GM23248 (cell line): ENCODE results near the gene SPDYE17.
"Not testable (repeated sequence)": the region's sequence is repeated elsewhere in the genome, so short reads cannot be mapped to it uniquely, and the experiment has no call there.

ENCODE experiments used
- EZH2 ChIP-seq: fragments of 200-600 bp; sonication (generic); IDR thresholded peaks from 2 replicates; pipeline ENCODE4 v1.6.1; 2018; ENCODE audit warnings: antibody characterized with exemption, mild to moderate bottlenecking; ENCODE audit not compliant: insufficient read depth, poor library complexity, severe bottlenecking
- EZH2phosphoT487 ChIP-seq: fragments of 200-600 bp; sonication (generic); IDR thresholded peaks from 2 replicates; pipeline ENCODE4 v1.6.1; 2018; ENCODE audit warnings: antibody characterized with exemption, moderate library complexity, mild to moderate bottlenecking, low read depth; ENCODE audit not compliant: insufficient read depth

DNA sequence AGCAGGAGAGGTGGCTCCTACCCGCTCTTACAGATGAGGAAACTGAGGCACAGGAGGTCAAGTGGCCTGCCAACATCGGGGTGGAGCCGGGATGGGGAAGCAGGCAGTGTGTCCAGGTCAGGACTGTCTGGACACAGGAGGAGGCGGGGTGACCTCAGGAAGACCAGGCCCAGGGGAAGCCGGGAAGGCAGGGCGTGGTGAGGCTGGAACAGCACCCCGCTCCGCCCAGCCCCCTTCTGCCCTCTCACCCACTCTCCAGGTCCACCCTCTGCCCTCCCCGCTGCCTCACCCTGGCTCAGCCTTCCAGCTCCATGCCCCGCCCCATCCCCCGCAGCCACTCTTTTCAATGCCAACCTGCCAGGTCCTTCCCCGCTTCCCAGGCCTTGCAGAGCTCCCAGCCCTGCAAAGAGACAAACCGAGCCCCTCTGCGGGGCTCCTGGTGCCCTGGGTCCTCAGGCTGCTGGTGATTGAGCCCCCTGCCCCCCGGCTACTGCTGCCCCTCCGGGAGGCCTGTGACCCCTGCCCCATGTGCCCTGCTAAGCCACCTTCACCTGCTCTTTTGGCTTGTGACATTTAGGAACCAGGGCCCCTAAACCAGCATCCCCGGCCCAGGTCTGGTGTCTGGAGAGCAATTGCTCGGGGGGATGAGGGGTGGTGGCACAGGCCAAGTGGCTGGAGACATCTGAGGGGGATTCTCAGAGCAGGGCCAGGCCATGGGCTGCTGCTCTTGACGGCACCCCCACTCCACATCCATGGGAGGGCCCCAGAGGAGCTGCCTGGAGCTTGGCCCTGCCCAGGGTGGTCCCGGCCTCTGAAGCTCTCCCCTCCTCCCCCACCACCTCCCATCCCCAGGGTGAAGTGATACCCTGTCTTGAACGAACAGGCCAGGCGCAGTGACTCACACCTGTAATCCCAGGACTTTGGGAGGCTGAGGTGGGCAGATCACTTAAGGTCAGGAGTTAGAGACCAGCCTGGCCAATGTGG is 25.7 kb downstream of the SPDYE17 start:
- not testable (repeated sequence) for TF ChIP-seq EZH2, EZH2phosphoT487
